NCI-H524 treated with DMSO at 0.1 percent for 48 hours (cell line): ENCODE results near the gene STAP1.
"Not testable (repeated sequence)": the region's sequence is repeated elsewhere in the genome, so short reads cannot be mapped to it uniquely, and the experiment has no call there.

Experiments used
- DNase-seq: peaks from one replicate; lab custom pipeline; 2025; lab: John Stamatoyannopoulos, UW

The STAP1 gene, protein sequence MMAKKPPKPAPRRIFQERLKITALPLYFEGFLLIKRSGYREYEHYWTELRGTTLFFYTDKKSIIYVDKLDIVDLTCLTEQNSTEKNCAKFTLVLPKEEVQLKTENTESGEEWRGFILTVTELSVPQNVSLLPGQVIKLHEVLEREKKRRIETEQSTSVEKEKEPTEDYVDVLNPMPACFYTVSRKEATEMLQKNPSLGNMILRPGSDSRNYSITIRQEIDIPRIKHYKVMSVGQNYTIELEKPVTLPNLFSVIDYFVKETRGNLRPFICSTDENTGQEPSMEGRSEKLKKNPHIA

DNA sequence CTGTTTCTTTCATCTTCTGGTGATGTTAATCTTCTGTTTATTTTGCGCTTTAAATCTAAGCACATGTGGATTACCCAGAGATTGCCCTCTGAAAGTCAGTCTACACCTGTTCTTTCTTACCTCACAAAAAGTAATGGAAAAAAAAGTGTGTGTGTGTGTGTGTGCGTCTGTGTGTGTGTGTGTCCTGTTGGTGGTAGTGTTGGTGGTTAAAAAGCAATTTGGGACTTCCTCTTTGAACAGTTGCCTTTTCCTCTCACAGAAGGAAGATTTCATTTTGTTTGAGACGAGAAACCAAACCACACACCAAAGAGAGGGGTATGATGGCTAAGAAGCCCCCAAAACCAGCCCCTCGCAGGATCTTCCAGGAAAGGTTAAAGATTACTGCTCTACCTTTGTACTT lies at the start of gene STAP1:
STAP1 (plus strand) TSS at position 235 of the 400 bp plus-strand sequence; CDS start at position 318, 83 bp downstream.
- no peak for DNase-seq

GRCh38 chr4:67512501-67512900 lies 46.0 kb upstream of the STAP1 start:
- DNase-seq = no peak

GRCh38 chr4:67520141-67520540 lies 38.4 kb upstream of the STAP1 start:
- DNase-seq = no peak

DNA sequence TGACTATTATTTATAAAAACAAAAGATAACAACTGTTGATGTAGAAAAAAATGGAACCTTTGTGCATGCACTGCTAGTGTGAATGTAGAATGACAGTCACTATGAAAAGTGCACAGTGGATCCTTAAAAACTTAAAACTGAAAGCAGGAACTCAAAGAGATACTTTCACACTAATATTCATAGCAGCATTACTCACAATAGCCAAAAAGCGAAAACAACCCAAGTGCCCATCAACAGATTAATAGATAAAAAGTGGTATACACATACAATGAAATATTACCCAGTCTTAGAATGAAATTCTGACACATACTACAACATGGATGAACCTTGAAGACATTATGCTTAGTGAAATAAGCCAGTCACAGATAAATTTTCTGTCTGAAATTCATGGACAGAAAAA lies 37.0 kb upstream of the STAP1 start:
- DNase-seq = no peak

DNA sequence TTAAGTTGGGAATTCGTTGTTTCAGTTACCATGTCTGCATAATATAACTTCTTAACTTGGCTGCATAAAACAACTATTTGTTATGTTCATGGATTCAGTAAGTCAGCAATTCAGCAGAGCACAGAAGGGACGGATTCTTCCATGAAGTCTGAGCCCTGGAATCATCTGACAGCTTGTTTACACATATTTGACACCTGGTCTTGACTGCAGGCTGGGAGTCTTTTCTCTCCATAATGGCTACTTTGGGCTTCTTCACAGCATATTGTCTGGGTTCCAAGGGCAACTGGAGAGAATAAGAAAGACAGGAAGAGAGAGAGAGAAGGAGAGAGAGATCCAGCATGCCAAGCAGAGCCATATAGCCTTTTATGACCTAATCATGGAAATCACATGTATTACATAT lies 36.3 kb upstream of the STAP1 start:
- no peak for DNase-seq

- no peak for DNase-seq
Measured at GRCh38 chr4:67522851-67523671, 35.5 kb upstream of the STAP1 start.

GRCh38 chr4:67524140-67524539 lies 34.4 kb upstream of the STAP1 start:
- DNase-seq = not testable (repeated sequence)

- no peak for DNase-seq
Measured at GRCh38 chr4:67531379-67531962, 27.1 kb upstream of the STAP1 start.

- DNase-seq = not testable (repeated sequence)
Measured at GRCh38 chr4:67532397-67532796, 26.1 kb upstream of the STAP1 start.

- DNase-seq = no peak
Measured at GRCh38 chr4:67533112-67533511, 25.4 kb upstream of the STAP1 start.

- no peak for DNase-seq
Measured at GRCh38 chr4:67535280-67535840, 23.2 kb upstream of the STAP1 start.

GRCh38 chr4:67539830-67540229 lies 18.7 kb upstream of the STAP1 start:
- no peak for DNase-seq

DNA sequence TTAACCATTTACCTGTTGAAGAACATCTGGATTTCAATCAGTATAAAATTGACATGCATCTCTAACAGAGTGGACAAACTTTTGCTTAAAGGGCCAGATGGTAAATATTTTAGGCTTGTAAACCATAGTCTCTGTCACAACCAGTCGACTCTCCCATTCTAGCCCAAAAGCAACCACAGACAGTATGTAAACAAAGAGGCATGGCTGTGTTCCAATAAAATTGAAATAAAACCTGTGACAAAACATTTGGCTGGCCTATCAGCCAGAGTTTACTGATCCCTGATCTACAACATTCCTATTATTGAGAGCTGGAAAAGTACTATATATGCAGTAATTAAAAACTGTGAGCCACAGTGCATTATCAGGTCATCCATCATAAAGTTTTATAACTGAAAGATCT lies 16.5 kb upstream of the STAP1 start:
- no peak for DNase-seq

- DNase-seq = peak; percentile 92
Measured at GRCh38 chr4:67545199-67546003, 13.1 kb upstream of the STAP1 start, which contains the start of gene CENPC. TSS of gene CENPC (minus strand) at chr4:67545503. CDS start at chr4:67545355, 148 bp downstream.

DNA sequence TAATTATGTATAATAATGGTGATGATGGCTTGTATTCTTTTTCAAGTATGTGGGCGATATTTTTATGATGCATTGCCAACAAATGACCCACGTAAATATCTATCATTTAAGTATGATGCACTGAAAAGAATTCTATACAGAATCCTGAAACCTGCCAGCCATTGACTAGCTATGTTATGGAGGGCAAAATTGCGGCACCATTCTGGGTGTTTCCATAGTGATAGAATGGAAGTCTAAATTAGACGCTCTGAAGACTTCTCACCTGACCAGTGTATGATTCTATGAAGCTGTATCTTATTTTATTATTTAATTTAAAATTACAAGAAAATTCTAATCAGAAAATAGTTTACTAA lies 12.5 kb upstream of the STAP1 start:
- DNase-seq = peak; percentile 25

GRCh38 chr4:67546971-67547370 lies 11.6 kb upstream of the STAP1 start:
- DNase-seq = no peak

DNA sequence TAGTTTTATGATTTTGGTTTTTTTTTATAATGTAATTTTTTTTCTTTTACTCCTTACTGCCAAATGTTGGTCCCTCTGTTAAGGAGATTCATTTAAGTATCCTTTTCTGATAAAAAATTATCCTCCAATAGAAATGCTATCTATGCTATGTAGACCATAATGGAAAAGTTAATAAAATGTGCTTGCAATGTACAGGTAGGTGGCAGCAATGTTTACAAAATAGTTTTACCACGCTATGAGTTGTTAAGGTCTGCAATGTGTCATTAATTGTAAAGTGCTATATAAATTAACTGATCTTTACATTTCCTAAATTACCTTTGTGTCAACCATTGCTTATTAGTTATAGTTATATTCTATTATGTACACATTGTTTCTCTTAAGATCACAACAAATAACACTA lies 9.4 kb upstream of the STAP1 start:
- no peak for DNase-seq

DNA sequence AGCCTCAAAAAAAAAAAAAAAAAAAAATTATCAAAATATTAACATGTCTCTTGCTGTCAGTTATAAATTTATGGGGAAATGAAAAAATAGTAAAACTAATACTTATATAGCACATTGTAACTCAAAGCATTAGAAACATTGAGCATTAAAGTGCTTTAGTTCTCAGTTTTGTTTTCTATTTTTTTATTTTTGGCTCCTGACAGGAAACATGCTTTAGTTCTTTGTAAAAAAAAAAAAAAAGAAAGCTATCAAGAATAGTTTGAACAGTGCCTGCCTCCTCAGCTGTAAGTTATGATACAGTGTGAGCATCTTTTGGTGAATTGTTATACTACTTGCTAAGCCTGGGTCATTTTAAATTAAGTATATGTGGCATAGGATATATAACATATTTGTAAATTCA lies 8.1 kb upstream of the STAP1 start:
- DNase-seq = no peak

GRCh38 chr4:67550857-67551256 lies 7.7 kb upstream of the STAP1 start:
- DNase-seq = no peak

DNA sequence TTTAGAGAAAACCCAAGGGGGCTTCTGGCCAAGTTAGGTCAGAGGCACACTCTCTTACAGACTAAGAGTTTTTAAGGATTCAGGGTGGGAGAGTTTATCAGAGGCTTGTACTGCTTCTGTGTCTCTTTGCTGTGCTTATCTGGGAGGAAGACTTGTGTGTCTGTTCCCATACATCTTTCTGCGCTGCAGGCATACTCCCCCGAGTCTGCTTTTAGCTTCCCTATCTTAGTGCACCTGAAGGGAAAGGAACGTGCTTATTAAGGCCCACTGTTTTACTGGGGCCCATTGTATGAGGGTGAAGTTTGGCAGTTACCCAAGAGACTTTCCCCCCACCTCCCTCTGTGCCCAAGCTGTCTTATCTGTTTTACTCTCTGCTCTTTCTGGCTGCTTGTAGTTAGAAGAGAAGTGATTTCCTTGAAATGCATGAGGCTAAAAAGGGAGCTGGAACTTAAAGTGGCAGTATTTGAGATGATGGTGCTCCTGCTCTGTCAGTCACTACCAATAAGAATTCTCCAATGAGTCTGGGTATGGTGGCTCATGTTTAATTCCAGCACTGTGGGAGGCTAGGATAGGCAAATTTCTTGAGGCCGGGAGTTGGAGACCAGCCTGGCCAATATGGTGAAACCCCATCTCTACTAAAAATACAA lies 6.3 kb upstream of the STAP1 start:
- not testable (repeated sequence) for DNase-seq

DNA sequence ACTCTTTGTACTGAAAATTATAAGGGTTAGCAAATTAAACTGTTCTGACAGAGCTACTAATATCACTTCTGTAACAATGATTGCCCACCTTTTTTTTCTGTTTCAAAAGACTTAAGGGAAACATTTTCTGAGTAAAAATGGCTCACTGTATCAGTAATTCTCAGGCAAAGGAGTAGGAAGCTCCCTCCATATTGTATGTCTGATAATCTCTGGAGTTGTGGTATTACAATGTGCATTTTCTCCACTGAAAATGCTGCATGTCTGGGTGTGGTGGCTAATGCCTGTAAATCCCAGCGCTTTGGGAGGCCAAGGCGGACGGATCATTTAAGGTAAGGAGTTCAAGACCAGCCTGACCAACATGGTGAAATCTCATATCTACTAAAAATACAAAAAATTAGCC lies 4.4 kb upstream of the STAP1 start:
- DNase-seq = no peak
